Measurements from ENCODE around the gene LDLRAD3. TPM values are rescaled to one million over a fixed set of nuclear protein-coding genes. Genes with fewer than 3 reads are reported as not detected.
"Not testable (repeated sequence)": the region's sequence is repeated elsewhere in the genome, so short reads cannot be mapped to it uniquely, and the experiment has no call there.

The LDLRAD3 gene
- total RNA-seq, 1 donor from 2014 or later = 14.9 TPM

GRCh38 chr11:36177836-36178235 lies 234.0 kb downstream of the LDLRAD3 start:
- Mint-ChIP-seq H3K36me3 (ENCODE audit: low read depth, unreplicated experiment) (peaks cover 11% of the 10 kb centered on the region), H3K27ac (ENCODE audit: unreplicated experiment) (no peak overlapping the region), H3K9me3 (ENCODE audit: unreplicated experiment) (peaks cover 2% of the 10 kb centered on the region), H3K27me3 (ENCODE audit: low read depth, unreplicated experiment) (no peaks in the 10 kb centered on the region), H3K4me1 (ENCODE audit: low read depth, unreplicated experiment) (peaks cover 17% of the 10 kb centered on the region), H3K4me3 (ENCODE audit: unreplicated experiment) (no peak overlapping the region)
- H4K20me1 ChIP-seq (ENCODE audit: insufficient read depth, low read length) = no peaks in the 10 kb centered on the region
- TF ChIP-seq CTCF (IDR thresholded peaks at IDR 0.05; ENCODE audit: insufficient read depth, low read depth, low read length) = no peak
- no peak for TF ChIP-seq EZH2 (IDR thresholded peaks at IDR 0.05; ENCODE audit: insufficient read depth, low read length)
- no peak for FAIRE-seq
- no peak overlapping the region for H3K4me2 ChIP-seq (ENCODE audit: low read length)
- H3K9ac ChIP-seq (ENCODE audit: low read length) = no peak overlapping the region
- no peak overlapping the region for H2AFZ ChIP-seq (ENCODE audit: low read depth, low read length)
- H3K36me3 ChIP-seq (ENCODE audit: insufficient read depth, low read length) = no peaks in the 10 kb centered on the region
- H3K27me3 ChIP-seq (ENCODE audit: insufficient read depth, low read length) = no peaks in the 10 kb centered on the region
- H3K4me3 ChIP-seq (ENCODE audit: insufficient read depth, low read depth, low read length) = no peak overlapping the region
- no peaks in the 10 kb centered on the region for H3K79me2 ChIP-seq (ENCODE audit: insufficient read depth, low read length)
- no peak overlapping the region for H3K27ac ChIP-seq (ENCODE audit: low read depth, low read length)
- H3K9me3 ChIP-seq (ENCODE audit: insufficient read depth, low read depth, low read length) = no peaks in the 10 kb centered on the region
- peak; percentile 43 for DNase-seq (ENCODE audit: low read depth)
- no peaks in the 10 kb centered on the region for H3K4me1 ChIP-seq (ENCODE audit: insufficient read depth, low read length)

DNA sequence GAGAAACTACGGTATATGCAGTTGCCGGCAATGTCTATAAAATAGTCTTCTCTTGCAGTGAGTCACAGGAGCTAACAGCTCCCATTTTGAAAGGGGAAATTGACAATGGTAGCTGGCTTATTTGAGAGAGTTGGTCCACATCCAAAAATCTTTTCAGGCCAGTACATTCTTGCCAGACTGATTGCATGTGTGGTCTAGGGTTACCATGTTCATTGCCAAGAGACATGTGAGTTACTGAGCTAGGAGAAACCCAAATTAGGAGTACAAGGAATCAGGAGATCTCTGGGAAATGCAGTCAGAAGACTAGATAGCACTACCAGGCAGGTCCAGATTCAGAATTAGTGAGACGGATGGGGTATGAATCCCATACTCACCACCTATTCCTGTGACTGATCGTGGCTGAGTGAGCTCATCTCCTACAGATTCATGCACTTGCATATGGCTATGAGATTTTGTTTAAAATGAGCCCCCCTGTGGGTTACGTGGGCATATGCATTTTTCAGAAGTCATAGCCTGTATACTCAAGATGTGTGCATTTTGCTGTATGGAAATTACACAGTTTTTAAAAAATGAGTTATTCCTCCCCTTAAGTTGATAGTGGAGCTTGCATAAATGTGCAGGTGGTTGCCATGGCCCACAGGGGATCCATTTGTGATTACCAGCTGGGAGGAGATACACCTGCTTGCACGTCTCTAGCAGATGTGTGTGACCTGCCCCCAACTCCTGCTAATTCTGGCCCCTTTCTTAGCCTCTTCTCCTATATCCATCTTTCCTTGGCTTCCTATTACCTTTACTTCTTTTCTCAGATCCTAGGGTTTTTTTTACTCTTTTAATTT lies 242.7 kb downstream of the LDLRAD3 start:
- no peak overlapping the region for H3K27ac Mint-ChIP-seq (ENCODE audit: unreplicated experiment)
- FAIRE-seq (no peak), DNase-seq (ENCODE audit: low read depth) (peak; percentile 79)
- Histone ChIP-seq H3K36me3 (ENCODE audit: insufficient read depth, low read length) (no peaks in the 10 kb centered on the region), H4K20me1 (ENCODE audit: insufficient read depth, low read length) (no peaks in the 10 kb centered on the region), H3K27me3 (ENCODE audit: insufficient read depth, low read length) (no peaks in the 10 kb centered on the region), H3K4me1 (ENCODE audit: insufficient read depth, low read length) (peaks cover 7% of the 10 kb centered on the region), H2AFZ (ENCODE audit: low read depth, low read length) (no peak overlapping the region), H3K27ac (ENCODE audit: low read depth, low read length) (no peak overlapping the region), H3K4me3 (ENCODE audit: insufficient read depth, low read depth, low read length) (no peak overlapping the region), H3K79me2 (ENCODE audit: insufficient read depth, low read length) (no peaks in the 10 kb centered on the region), H3K4me2 (ENCODE audit: low read length) (peak overlapping the region; percentile 3), H3K9ac (ENCODE audit: low read length) (no peak overlapping the region), H3K9me3 (ENCODE audit: insufficient read depth, low read depth, low read length) (no peaks in the 10 kb centered on the region)
- peaks cover 24% of the 10 kb centered on the region for H3K4me1 Mint-ChIP-seq (ENCODE audit: low read depth, unreplicated experiment)
- H3K9me3 Mint-ChIP-seq (ENCODE audit: unreplicated experiment) = no peaks in the 10 kb centered on the region
- H3K27me3 Mint-ChIP-seq (ENCODE audit: low read depth, unreplicated experiment) = peaks cover 3% of the 10 kb centered on the region
- peaks cover 12% of the 10 kb centered on the region for H3K36me3 Mint-ChIP-seq (ENCODE audit: low read depth, unreplicated experiment)
- TF ChIP-seq CTCF (IDR thresholded peaks at IDR 0.05; ENCODE audit: insufficient read depth, low read depth, low read length) (no peak), EZH2 (IDR thresholded peaks at IDR 0.05; ENCODE audit: insufficient read depth, low read length) (no peak)
- H3K4me3 Mint-ChIP-seq (ENCODE audit: unreplicated experiment) = peak overlapping the region; percentile 14

GRCh38 chr11:36187622-36188021 lies 243.8 kb downstream of the LDLRAD3 start:
- H3K36me3 Mint-ChIP-seq (ENCODE audit: low read depth, unreplicated experiment) = peaks cover 12% of the 10 kb centered on the region
- no peak overlapping the region for H3K27ac Mint-ChIP-seq (ENCODE audit: unreplicated experiment)
- no peaks in the 10 kb centered on the region for H3K9me3 Mint-ChIP-seq (ENCODE audit: unreplicated experiment)
- DNase-seq (ENCODE audit: low read depth) = no peak
- TF ChIP-seq EZH2 (IDR thresholded peaks at IDR 0.05; ENCODE audit: insufficient read depth, low read length) (no peak), CTCF (IDR thresholded peaks at IDR 0.05; ENCODE audit: insufficient read depth, low read depth, low read length) (no peak)
- peaks cover 3% of the 10 kb centered on the region for H3K27me3 Mint-ChIP-seq (ENCODE audit: low read depth, unreplicated experiment)
- Histone ChIP-seq H4K20me1 (ENCODE audit: insufficient read depth, low read length) (no peaks in the 10 kb centered on the region), H3K27ac (ENCODE audit: low read depth, low read length) (no peak overlapping the region), H3K4me3 (ENCODE audit: insufficient read depth, low read depth, low read length) (no peak overlapping the region), H3K36me3 (ENCODE audit: insufficient read depth, low read length) (no peaks in the 10 kb centered on the region), H3K4me1 (ENCODE audit: insufficient read depth, low read length) (peaks cover 7% of the 10 kb centered on the region), H3K27me3 (ENCODE audit: insufficient read depth, low read length) (no peaks in the 10 kb centered on the region), H3K9me3 (ENCODE audit: insufficient read depth, low read depth, low read length) (no peaks in the 10 kb centered on the region), H3K79me2 (ENCODE audit: insufficient read depth, low read length) (no peaks in the 10 kb centered on the region), H3K9ac (ENCODE audit: low read length) (no peak overlapping the region), H3K4me2 (ENCODE audit: low read length) (no peak overlapping the region), H2AFZ (ENCODE audit: low read depth, low read length) (no peak overlapping the region)
- FAIRE-seq = no peak
- no peak overlapping the region for H3K4me3 Mint-ChIP-seq (ENCODE audit: unreplicated experiment)
- peaks cover 18% of the 10 kb centered on the region for H3K4me1 Mint-ChIP-seq (ENCODE audit: low read depth, unreplicated experiment)

- not testable (repeated sequence) for H3K4me1 ChIP-seq (ENCODE audit: insufficient read depth, low read length); H3K9me3 ChIP-seq (ENCODE audit: insufficient read depth, low read depth, low read length); H2AFZ ChIP-seq (ENCODE audit: low read depth, low read length); H3K36me3 ChIP-seq (ENCODE audit: insufficient read depth, low read length); H3K27me3 ChIP-seq (ENCODE audit: insufficient read depth, low read length); H3K9ac ChIP-seq (ENCODE audit: low read length); FAIRE-seq; H3K27ac Mint-ChIP-seq (ENCODE audit: unreplicated experiment); H3K9me3 Mint-ChIP-seq (ENCODE audit: unreplicated experiment); H3K4me3 ChIP-seq (ENCODE audit: insufficient read depth, low read depth, low read length); H3K27ac ChIP-seq (ENCODE audit: low read depth, low read length); DNase-seq (ENCODE audit: low read depth); H3K4me3 Mint-ChIP-seq (ENCODE audit: unreplicated experiment); H3K27me3 Mint-ChIP-seq (ENCODE audit: low read depth, unreplicated experiment); H3K4me2 ChIP-seq (ENCODE audit: low read length); H4K20me1 ChIP-seq (ENCODE audit: insufficient read depth, low read length); H3K79me2 ChIP-seq (ENCODE audit: insufficient read depth, low read length)
- Mint-ChIP-seq H3K36me3 (ENCODE audit: low read depth, unreplicated experiment) (peaks cover 14% of the 10 kb centered on the region), H3K4me1 (ENCODE audit: low read depth, unreplicated experiment) (peaks cover 15% of the 10 kb centered on the region)
Observed at GRCh38 chr11:36189735-36190134, 245.9 kb downstream of the LDLRAD3 start.
